Sigmoid colon (tissue), 7 donors: Measurements from ENCODE around the gene NCLN. TPM values are rescaled to one million over a fixed set of nuclear protein-coding genes. Genes with fewer than 3 reads are reported as not detected.

Experiments used
- DNase-seq: peaks from one replicate; pipeline ENCODE4 v3.0.0-alpha.2; 2019
- H3K27ac ChIP-seq, 4 donors: fragments of 200-600 bp; sonication (generic); one replicate each; pipeline ENCODE4 v1.5.1; 2016 to 2019; ENCODE audit warnings: mild to moderate bottlenecking in 1 of 4
- H3K27me3 ChIP-seq, 3 donors: fragments of 200-600 bp; sonication (generic); one replicate each; pipeline ENCODE4 v1.5.1; 2019; ENCODE audit warnings: mild to moderate bottlenecking in 1 of 3
- H3K36me3 ChIP-seq, 4 donors: fragments of 200-600 bp; sonication (generic); one replicate each; pipeline ENCODE4 v1.5.1; 2016 to 2019
- H3K4me1 ChIP-seq, 4 donors: fragments of 200-600 bp; sonication (generic); one replicate each; pipeline ENCODE4 v1.5.1; 2017 to 2019
- H3K4me3 ChIP-seq, 4 donors: fragments of 200-600 bp; sonication (generic); one replicate each; pipeline ENCODE4 v1.5.1; 2017 to 2019; ENCODE audit warnings: mild to moderate bottlenecking in 2 of 4, moderate library complexity in 1 of 4
- H3K9me3 ChIP-seq, 4 donors: fragments of 200-600 bp in 3 of 4; sonication (generic) in 3 of 4; one replicate each; pipeline versions ENCODE4 v1.5.1 to v1.6.1; 2013 to 2019
- CTCF ChIP-seq, 4 experiments: fragments of 450-650 bp in 3 of 4; fragments of 200-600 bp in 1 of 4; IDR thresholded peaks; one replicate each; pipeline ENCODE4 v1.5.1; 2016 to 2019; ENCODE audit warnings: antibody characterized with exemption in 4 of 4, mild to moderate bottlenecking in 3 of 4, moderate library complexity in 2 of 4
- EP300 ChIP-seq, 4 donors: sonication (generic); formaldehyde crosslinking; IDR thresholded peaks; one replicate each; pipeline ENCODE4 v1.6.1; 2017; ENCODE audit warnings: antibody characterized with exemption in 4 of 4
- POLR2A ChIP-seq, 2 donors: fragments of 450-650 bp; IDR thresholded peaks; one replicate each; pipeline ENCODE4 v1.6.1; 2016; ENCODE audit warnings: antibody characterized with exemption in 2 of 2, mild to moderate bottlenecking in 2 of 2, moderate library complexity in 2 of 2
- POLR2AphosphoS5 ChIP-seq, 4 donors: sonication (generic); formaldehyde crosslinking; IDR thresholded peaks; one replicate each; pipeline ENCODE4 v1.6.1; 2017; ENCODE audit warnings: antibody characterized with exemption in 4 of 4
- WGBS, 2 donors: extraction: QIAGEN DNeasy Blood & Tissue Kit; methylation state at CpG; one replicate each; pipeline ENCODE4 v1.1.7; 2013; 5-methylcytosine and 5-hydroxymethylcytosine counted together
- intact Hi-C: fragments of 100-400 bp; cut with DNase I; formaldehyde crosslinking; loops from one replicate; pipeline ENCODE4 v1.15.1; 2023
- polyA plus RNA-seq, 3 donors: library from polyadenylated mRNA; stranded (reverse); fragments of 200-250 nt; gene quantifications; one replicate each; pipeline ENCODE4 v1.2.3, GENCODE V29; 2013
- total RNA-seq, 4 donors: library from RNA; depleted of rRNA; stranded (reverse); fragments of >200 nt; gene quantifications; one replicate each; pipeline ENCODE4 v1.1.0, GENCODE V29; 2016
- donor health status: healthy with polysubstance abuse.
- donor health status: Bipolar disorder and iron deficiency.
- donor health status: healthy.

NCLN gene
- 10 to 100 TPM; 12.2 to 23.5 (median 16.0) TPM for total RNA-seq
- polyA plus RNA-seq, result 10 to 100 TPM; 15.0 to 94.7 (median 18.7) TPM

- intact Hi-C loops, result no loop called here
- H3K27me3 ChIP-seq, result no peaks in the 10 kb centered on the region
- H3K4me1 ChIP-seq, result peaks cover 0 to 34% (median 25%) of the 10 kb centered on the region in 4 donors
- TF ChIP-seq POLR2AphosphoS5 (IDR thresholded peaks at IDR 0.05) (peak in 2 of 4 donors; percentile 24 to 47), EP300 (IDR thresholded peaks at IDR 0.05) (peak in 1 of 4 donors; percentile 5), POLR2A (IDR thresholded peaks at IDR 0.05) (no peak)
- H3K36me3 ChIP-seq, result no peaks in the 10 kb centered on the region
- peak; percentile 96 for DNase-seq
- no peaks in the 10 kb centered on the region for H3K9me3 ChIP-seq
- H3K4me3 ChIP-seq, result peak within 1 kb of the TSS; percentile 81 to 99 (median 97)
- 0% methylated on average over 69 of the region's 69 CpGs for WGBS, 2 donors
- peak within 1 kb of the TSS; percentile 81 to 90 (median 84) for H3K27ac ChIP-seq
These were observed at the start of gene NCLN for GRCh38 chr19:3185461-3186159. Gene NCLN, plus strand, starts transcription at chr19:3185930. Its CDS starts 101 bp downstream, at chr19:3186031.

- Histone ChIP-seq H3K4me1 (peaks cover 0 to 4% (median 0%) of the 10 kb centered on the region in 4 donors), H3K27me3 (no peaks in the 10 kb centered on the region), H3K9me3 (peaks cover 0 to 4% (median 0%) of the 10 kb centered on the region in 4 donors), H3K27ac (peak within 1 kb of the TSS; percentile 45 to 57 (median 56)), H3K4me3 (peak within 1 kb of the TSS in 3 of 4 donors; percentile 27 to 44 (median 28)), H3K36me3 (no peaks in the 10 kb centered on the region)
- WGBS, 2 donors, result 16 to 29% methylated on average over 40 of the region's 40 CpGs
- intact Hi-C loops, result no loop called here
- TF ChIP-seq POLR2AphosphoS5 (IDR thresholded peaks at IDR 0.05) (no peak), EP300 (IDR thresholded peaks at IDR 0.05) (no peak), CTCF (IDR thresholded peaks at IDR 0.05) (no peak), POLR2A (IDR thresholded peaks at IDR 0.05) (no peak)
- no peak for DNase-seq
These were observed 49.6 kb upstream of the NCLN start, which contains the start of gene GNA15 for GRCh38 chr19:3135961-3136683. Gene GNA15, plus strand, starts transcription at chr19:3136033. Its CDS starts 418 bp downstream, at chr19:3136451.

GRCh38 chr19:3136684-3137055, 49.1 kb upstream of the NCLN start:
- no peak for TF ChIP-seq POLR2AphosphoS5 (IDR thresholded peaks at IDR 0.05)
- TF ChIP-seq CTCF (IDR thresholded peaks at IDR 0.05), result no peak
- TF ChIP-seq POLR2A (IDR thresholded peaks at IDR 0.05), result no peak
- no peak for TF ChIP-seq EP300 (IDR thresholded peaks at IDR 0.05)
- Histone ChIP-seq H3K4me1 (peaks cover 0 to 4% (median 0%) of the 10 kb centered on the region in 4 donors), H3K27me3 (no peaks in the 10 kb centered on the region), H3K9me3 (peaks cover 0 to 4% (median 0%) of the 10 kb centered on the region in 4 donors), H3K27ac (peak overlapping the region in 3 of 4 donors; percentile 45 to 57 (median 55)), H3K36me3 (no peaks in the 10 kb centered on the region), H3K4me3 (peak overlapping the region in 3 of 4 donors; percentile 27 to 44 (median 28))
- intact Hi-C loops, result no loop called here
- DNase-seq, result no peak
- WGBS, 2 donors, result 56 to 60% methylated on average over 16 of the region's 16 CpGs

- Histone ChIP-seq H3K4me1 (peaks cover 0 to 4% (median 0%) of the 10 kb centered on the region in 4 donors), H3K9me3 (peaks cover 0 to 4% (median 0%) of the 10 kb centered on the region in 4 donors), H3K27me3 (no peaks in the 10 kb centered on the region), H3K27ac (peak overlapping the region in 2 of 4 donors; percentile 31 to 57), H3K4me3 (peak overlapping the region in 3 of 4 donors; percentile 27 to 44 (median 28)), H3K36me3 (no peaks in the 10 kb centered on the region)
- intact Hi-C loops, result no loop called here
- TF ChIP-seq POLR2AphosphoS5 (IDR thresholded peaks at IDR 0.05) (no peak), CTCF (IDR thresholded peaks at IDR 0.05) (no peak), EP300 (IDR thresholded peaks at IDR 0.05) (no peak)
- DNase-seq, result no peak
- WGBS, 2 donors, result 45 to 65% methylated on average over 7 of the region's 7 CpGs
These were observed 48.6 kb upstream of the NCLN start for GRCh38 chr19:3137119-3137518.

- TF ChIP-seq CTCF (IDR thresholded peaks at IDR 0.05), result no peak
- TF ChIP-seq POLR2A (IDR thresholded peaks at IDR 0.05), result no peak
- TF ChIP-seq EP300 (IDR thresholded peaks at IDR 0.05), result no peak
- TF ChIP-seq POLR2AphosphoS5 (IDR thresholded peaks at IDR 0.05), result no peak
- no peaks in the 10 kb centered on the region for H3K36me3 ChIP-seq
- no peaks in the 10 kb centered on the region for H3K27me3 ChIP-seq
- no peak overlapping the region for H3K27ac ChIP-seq
- H3K4me1 ChIP-seq, result peaks cover 0 to 4% (median 0%) of the 10 kb centered on the region in 4 donors
- no peak for DNase-seq
- H3K9me3 ChIP-seq, result peaks cover 0 to 4% (median 0%) of the 10 kb centered on the region in 4 donors
- intact Hi-C loops, result no loop called here
- 75 to 77% methylated on average over 15 of the region's 15 CpGs for WGBS, 2 donors
- H3K4me3 ChIP-seq, result no peak overlapping the region
These were observed 47.5 kb upstream of the NCLN start for GRCh38 chr19:3138268-3138667.
